DMS153 treated with DMSO at 0.1 percent for 48 hours (cell line): ENCODE data around the gene CFAP300.
A peak's percentile ranks its signal among the peaks of the same experiment; 100 is the strongest.

Source experiments
- DNase-seq: peaks from one replicate; lab custom pipeline; 2025; ENCODE audit not compliant: unreplicated experiment; lab: John Stamatoyannopoulos, UW

The CFAP300 gene

GRCh38 chr11:102047305-102047924, at the start of gene CFAP300:
Gene CFAP300 (plus strand): TSS chr11:102047437. CDS start chr11:102047471, 34 bp downstream.
- peak; percentile 89 for DNase-seq

- DNase-seq, result no peak
These were observed 45.4 kb upstream of the CFAP300 start for GRCh38 chr11:102001657-102002338.

- no peak for DNase-seq
These were observed 43.0 kb upstream of the CFAP300 start for GRCh38 chr11:102004220-102004619.

GRCh38 chr11:102005306-102005705, 41.9 kb upstream of the CFAP300 start:
- DNase-seq, result no peak

GRCh38 chr11:102006835-102007566, 40.2 kb upstream of the CFAP300 start:
- DNase-seq, result no peak

GRCh38 chr11:102007567-102008437, 39.4 kb upstream of the CFAP300 start:
- peak; percentile 82 for DNase-seq

GRCh38 chr11:102010776-102011494, 36.3 kb upstream of the CFAP300 start:
- DNase-seq, result no peak

- DNase-seq, result no peak
These were observed 34.3 kb upstream of the CFAP300 start for GRCh38 chr11:102012946-102013345.

- DNase-seq, result no peak
These were observed 32.5 kb upstream of the CFAP300 start for GRCh38 chr11:102014756-102015155.

GRCh38 chr11:102017026-102017425, 30.2 kb upstream of the CFAP300 start:
- DNase-seq, result no peak

GRCh38 chr11:102026217-102026616, 21.0 kb upstream of the CFAP300 start:
- no peak for DNase-seq

- no peak for DNase-seq
These were observed 20.3 kb upstream of the CFAP300 start for GRCh38 chr11:102026959-102027358.

- no peak for DNase-seq
These were observed 10.5 kb upstream of the CFAP300 start for GRCh38 chr11:102036757-102037156.

GRCh38 chr11:102046841-102047240, 396 bp upstream of the CFAP300 start:
- no peak for DNase-seq

- DNase-seq, result no peak
These were observed 3.8 kb downstream of the CFAP300 start for GRCh38 chr11:102050927-102051575.

- no peak for DNase-seq
These were observed 14.0 kb downstream of the CFAP300 start for GRCh38 chr11:102061276-102061675.

GRCh38 chr11:102062106-102062505, 14.9 kb downstream of the CFAP300 start:
- no peak for DNase-seq

GRCh38 chr11:102064316-102064715, 17.1 kb downstream of the CFAP300 start:
- DNase-seq, result no peak

- DNase-seq, result no peak
These were observed 23.5 kb downstream of the CFAP300 start for GRCh38 chr11:102070766-102071165.
